ENCODE results near the gene HDAC3.

GRCh38 chr5:141663506-141663905 is 26.9 kb upstream of the HDAC3 start:
- TF ChIP-seq CTCF (conservative IDR thresholded peaks at IDR 0.05; ENCODE audit: low read length), result no peak
- no peak for TF ChIP-seq EZH2phosphoT487 (IDR thresholded peaks at IDR 0.05; ENCODE audit: borderline replicate concordance, low read depth, low read length)
